ENCODE results near the gene CNOT8. TPM values are rescaled to one million over a fixed set of nuclear protein-coding genes. Genes with fewer than 3 reads are reported as not detected.

The CNOT8 gene
- total and polyA plus RNA-seq, 9 of the 15 experiments (the other 6 are each of a cell fraction or from before 2014, with no cell fraction given) = 15.2 to 68.9 (median 52.1) TPM

DNA sequence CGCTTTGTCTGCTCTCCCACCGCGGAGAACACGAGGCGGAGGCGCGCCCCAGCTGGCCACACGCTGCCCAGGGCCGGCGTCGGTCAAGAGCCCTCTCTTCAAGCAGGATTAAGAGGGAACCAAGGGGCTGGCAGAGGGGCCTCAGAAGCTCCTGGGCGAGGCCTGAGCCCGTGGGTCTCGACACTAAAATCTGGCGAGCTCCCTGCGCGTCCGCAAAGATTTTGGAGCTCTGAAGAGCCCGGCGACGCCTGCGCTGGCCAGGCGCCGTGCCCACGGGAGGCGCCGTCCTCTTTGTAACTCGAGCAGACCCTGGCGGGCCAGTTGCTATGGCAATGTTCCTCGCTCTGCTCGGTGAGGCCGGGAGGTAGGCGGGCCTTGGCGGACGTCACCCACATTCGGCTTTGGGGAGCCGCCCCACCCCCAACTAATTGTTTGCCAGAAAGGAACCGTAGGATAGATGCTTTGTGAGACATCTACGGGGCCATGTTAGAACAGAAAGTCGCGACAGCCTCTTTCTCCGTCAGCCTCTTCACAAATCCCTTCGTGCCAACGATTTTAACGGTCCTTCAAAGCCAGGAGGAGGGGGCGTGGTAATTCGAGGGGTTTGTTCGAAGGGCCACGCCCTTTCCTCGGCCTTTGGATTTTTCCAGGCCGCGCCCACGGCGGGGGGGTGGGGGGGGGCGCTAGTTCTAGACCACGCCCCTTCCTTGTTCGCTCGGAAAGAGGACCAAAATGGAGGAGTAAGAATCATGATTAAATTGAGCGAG, 714 bp upstream of the CNOT8 start (continued):
- TF ChIP-seq UBTF (IDR thresholded peaks at IDR 0.05; ENCODE audit: borderline replicate concordance in 1 of 2, low read depth in 2 of 2, low read length in 2 of 2) (0 out of 4 replicates have a peak, but pooled peaks of 1 of the 2 experiments have one; percentile 39), RBM39 (optimal IDR thresholded peaks at IDR 0.05; ENCODE audit: low read depth, low read length) (no peak), EP400 (IDR thresholded peaks at IDR 0.05) (peak; percentile 77), XRCC4 (IDR thresholded peaks at IDR 0.05; ENCODE audit: extremely low read depth, insufficient read depth, insufficient read length) (no peak), MAFF (IDR thresholded peaks at IDR 0.05; ENCODE audit: low read length) (no peak), ZNF184 (CRISPR knock-in tag; IDR thresholded peaks at IDR 0.05) (no peak), KLF1 (tag; IDR thresholded peaks at IDR 0.05) (0 out of 2 replicates have a peak, but pooled peaks have one; percentile 8), TRIM24 (IDR thresholded peaks at IDR 0.05) (no peak), MXD1 (CRISPR knock-in tag; IDR thresholded peaks at IDR 0.05; ENCODE audit: borderline replicate concordance, poor library complexity, severe bottlenecking) (no peak), ZFPM2 (CRISPR knock-in tag; IDR thresholded peaks at IDR 0.05) (no peak), SAFB (IDR thresholded peaks at IDR 0.05; ENCODE audit: borderline replicate concordance, low read depth, low read length) (no peak), BHLHE40 (IDR thresholded peaks at IDR 0.05; ENCODE audit: low read length) (no peak), NUFIP1 (IDR thresholded peaks at IDR 0.05; ENCODE audit: partially characterized antibody) (no peak), ZNF444 (CRISPR knock-in tag; IDR thresholded peaks at IDR 0.05) (no peak), RFX5 (IDR thresholded peaks at IDR 0.05; ENCODE audit: low read depth, low read length) (no peak), FIP1L1 (IDR thresholded peaks at IDR 0.05; ENCODE audit: low read depth, low read length, poor library complexity, severe bottlenecking) (no peak), ADNP (tag; IDR thresholded peaks at IDR 0.05) (no peak)
- TF ChIP-seq, protein P1, sequence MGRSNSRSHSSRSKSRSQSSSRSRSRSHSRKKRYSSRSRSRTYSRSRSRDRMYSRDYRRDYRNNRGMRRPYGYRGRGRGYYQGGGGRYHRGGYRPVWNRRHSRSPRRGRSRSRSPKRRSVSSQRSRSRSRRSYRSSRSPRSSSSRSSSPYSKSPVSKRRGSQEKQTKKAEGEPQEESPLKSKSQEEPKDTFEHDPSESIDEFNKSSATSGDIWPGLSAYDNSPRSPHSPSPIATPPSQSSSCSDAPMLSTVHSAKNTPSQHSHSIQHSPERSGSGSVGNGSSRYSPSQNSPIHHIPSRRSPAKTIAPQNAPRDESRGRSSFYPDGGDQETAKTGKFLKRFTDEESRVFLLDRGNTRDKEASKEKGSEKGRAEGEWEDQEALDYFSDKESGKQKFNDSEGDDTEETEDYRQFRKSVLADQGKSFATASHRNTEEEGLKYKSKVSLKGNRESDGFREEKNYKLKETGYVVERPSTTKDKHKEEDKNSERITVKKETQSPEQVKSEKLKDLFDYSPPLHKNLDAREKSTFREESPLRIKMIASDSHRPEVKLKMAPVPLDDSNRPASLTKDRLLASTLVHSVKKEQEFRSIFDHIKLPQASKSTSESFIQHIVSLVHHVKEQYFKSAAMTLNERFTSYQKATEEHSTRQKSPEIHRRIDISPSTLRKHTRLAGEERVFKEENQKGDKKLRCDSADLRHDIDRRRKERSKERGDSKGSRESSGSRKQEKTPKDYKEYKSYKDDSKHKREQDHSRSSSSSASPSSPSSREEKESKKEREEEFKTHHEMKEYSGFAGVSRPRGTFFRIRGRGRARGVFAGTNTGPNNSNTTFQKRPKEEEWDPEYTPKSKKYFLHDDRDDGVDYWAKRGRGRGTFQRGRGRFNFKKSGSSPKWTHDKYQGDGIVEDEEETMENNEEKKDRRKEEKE (IDR thresholded peaks at IDR 0.05; ENCODE audit: borderline replicate concordance in 1 of 2, control insufficient read depth in 1 of 2, low read depth in 2 of 2, low read length in 1 of 2) = no peak
- TF ChIP-seq, protein P2, sequence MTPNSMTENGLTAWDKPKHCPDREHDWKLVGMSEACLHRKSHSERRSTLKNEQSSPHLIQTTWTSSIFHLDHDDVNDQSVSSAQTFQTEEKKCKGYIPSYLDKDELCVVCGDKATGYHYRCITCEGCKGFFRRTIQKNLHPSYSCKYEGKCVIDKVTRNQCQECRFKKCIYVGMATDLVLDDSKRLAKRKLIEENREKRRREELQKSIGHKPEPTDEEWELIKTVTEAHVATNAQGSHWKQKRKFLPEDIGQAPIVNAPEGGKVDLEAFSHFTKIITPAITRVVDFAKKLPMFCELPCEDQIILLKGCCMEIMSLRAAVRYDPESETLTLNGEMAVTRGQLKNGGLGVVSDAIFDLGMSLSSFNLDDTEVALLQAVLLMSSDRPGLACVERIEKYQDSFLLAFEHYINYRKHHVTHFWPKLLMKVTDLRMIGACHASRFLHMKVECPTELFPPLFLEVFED (CRISPR knock-in tag; conservative IDR thresholded peaks at IDR 0.05) = no peak
